AG09319 (cell line): ENCODE data around the gene ISM2.
"Not testable (repeated sequence)": the region's sequence is repeated elsewhere in the genome, so short reads cannot be mapped to it uniquely, and the experiment has no call there.

Experiments used
- DNase-seq: peaks from one replicate; pipeline ENCODE4 v3.0.0-alpha.2; 2010; ENCODE audit warnings: low read depth; ENCODE audit errors: extremely low read depth
- TF ChIP-seq, protein P1 (sequence below): IDR thresholded peaks from 2 replicates; pipeline ENCODE4 v1.5.1; 2011; ENCODE audit warnings: low read depth, mild to moderate bottlenecking, inconsistent platforms, low read length, moderate library complexity

ISM2 gene

DNA sequence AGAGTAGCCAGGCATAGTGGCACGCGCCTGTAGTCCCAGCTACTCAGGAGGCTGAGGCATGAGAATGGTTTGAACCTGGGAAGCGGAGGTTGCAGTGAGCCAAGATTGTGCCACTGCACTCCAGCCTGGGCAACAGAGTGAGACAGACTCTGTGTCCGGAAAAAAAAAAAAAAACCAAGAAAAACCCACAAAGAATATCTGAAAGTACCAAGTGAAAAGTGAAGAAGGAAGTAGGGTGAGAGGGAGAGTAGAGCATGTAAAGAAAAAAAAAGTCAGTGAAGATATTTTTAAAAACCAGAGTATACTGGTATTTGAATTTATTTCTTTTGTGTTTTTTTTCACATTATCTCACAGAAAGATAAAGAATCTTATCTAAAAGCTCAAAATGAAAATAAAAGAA, 43.3 kb upstream of the ISM2 start:
- TF ChIP-seq, protein P1, sequence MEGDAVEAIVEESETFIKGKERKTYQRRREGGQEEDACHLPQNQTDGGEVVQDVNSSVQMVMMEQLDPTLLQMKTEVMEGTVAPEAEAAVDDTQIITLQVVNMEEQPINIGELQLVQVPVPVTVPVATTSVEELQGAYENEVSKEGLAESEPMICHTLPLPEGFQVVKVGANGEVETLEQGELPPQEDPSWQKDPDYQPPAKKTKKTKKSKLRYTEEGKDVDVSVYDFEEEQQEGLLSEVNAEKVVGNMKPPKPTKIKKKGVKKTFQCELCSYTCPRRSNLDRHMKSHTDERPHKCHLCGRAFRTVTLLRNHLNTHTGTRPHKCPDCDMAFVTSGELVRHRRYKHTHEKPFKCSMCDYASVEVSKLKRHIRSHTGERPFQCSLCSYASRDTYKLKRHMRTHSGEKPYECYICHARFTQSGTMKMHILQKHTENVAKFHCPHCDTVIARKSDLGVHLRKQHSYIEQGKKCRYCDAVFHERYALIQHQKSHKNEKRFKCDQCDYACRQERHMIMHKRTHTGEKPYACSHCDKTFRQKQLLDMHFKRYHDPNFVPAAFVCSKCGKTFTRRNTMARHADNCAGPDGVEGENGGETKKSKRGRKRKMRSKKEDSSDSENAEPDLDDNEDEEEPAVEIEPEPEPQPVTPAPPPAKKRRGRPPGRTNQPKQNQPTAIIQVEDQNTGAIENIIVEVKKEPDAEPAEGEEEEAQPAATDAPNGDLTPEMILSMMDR: no peak
- DNase-seq: no peak

DNA sequence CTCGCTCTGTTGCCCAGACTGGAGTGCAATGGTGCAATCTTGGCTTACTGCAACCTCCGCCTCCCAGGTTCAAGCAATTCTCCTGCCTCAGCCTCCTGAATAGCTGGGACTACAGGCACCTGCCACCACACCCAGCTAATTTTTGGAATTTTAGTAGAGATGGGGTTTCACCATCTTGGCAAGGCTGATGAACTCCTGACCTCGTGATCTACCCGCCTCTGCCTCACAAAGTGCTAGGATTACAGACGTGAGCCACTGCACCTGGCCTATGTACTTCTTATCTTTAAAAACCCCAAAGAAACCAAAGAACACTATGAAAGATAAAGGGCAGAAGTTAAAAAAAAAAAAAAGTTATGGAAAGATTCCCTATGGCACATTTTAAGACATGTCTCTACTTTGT, 38.3 kb upstream of the ISM2 start:
- not testable (repeated sequence) for DNase-seq

DNA sequence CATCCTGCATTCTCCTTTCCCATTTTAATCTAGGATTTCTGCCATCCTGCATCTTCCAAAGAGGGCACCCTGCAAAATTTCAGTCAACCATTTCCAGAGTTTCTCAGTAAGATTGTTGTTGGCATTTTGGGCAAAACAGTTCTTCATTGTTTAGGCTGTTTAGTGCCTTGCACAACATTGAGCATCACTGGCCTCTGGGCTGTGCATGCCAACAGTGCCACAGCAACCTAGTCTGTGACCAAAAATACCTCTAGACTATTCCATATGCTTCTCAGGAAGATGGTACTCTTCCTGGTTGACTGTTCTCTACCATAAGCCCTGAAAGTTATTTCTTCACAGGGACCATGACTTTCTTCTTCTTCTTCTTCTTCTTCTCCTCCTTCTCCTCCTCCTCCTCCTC, 32.5 kb upstream of the ISM2 start:
- TF ChIP-seq, protein P1: no peak

DNA sequence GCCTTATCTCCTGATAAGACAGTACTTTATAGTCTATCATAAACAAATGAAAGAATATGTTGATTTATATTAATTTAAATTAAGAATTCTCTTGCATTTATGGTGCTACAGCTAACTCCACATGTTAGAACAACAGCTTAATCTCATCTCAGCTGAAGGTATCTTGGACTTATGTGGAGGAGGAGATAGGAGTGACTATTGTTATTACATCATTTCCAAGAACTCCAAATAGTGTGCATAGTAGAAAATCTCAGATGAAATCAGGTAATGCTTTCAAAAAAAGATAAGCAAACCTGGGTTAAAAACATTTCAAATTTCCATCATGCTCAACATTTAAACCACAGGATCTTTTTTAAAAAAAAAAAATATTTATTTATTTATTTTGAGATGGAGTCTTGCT, 31.3 kb upstream of the ISM2 start:
- no peak for DNase-seq

More for the DNA sequence above, 32.5 kb upstream of the ISM2 start:
- no peak for DNase-seq

DNA sequence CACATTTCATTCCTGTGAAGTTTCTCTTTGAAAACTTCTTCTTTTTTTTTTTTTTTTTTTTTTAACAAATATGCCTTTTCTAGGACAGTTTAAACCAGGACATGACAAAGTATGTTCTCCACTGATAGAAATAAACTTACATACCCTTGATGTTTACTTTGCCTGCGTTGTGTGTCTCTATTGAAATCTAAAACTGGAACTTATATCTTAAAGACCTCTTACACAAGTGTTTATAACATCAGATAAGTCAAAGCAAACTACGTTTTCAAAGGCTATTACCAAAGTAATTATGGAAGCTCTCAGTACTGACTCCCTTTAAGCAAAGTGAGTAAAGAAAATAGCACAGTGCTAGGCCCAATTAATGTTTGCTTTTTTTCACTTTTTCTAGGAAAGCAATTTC, 30.6 kb upstream of the ISM2 start:
- DNase-seq: no peak
- TF ChIP-seq, protein P1: no peak

More for the DNA sequence above, 31.3 kb upstream of the ISM2 start:
- TF ChIP-seq, protein P1: no peak

DNA sequence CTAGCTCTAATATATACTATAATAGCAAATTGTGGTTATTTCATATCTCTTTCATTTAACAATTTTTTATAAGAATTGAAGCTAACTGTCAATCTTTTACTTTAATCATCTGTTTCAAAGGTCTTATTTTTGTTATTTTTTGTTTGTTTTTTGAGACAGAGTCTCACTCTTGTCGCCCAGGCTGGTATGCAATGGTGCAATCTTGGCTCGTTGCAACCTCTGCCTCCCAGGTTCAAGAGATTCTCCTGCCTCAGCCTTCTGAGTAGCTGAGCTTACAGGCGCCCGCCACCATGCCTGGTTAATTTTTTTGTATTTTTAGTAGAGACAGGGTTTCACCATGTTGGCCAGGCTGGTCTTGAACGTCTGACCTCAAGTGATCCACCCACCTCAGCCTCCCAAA, 30.1 kb upstream of the ISM2 start:
- DNase-seq: not testable (repeated sequence)

DNA sequence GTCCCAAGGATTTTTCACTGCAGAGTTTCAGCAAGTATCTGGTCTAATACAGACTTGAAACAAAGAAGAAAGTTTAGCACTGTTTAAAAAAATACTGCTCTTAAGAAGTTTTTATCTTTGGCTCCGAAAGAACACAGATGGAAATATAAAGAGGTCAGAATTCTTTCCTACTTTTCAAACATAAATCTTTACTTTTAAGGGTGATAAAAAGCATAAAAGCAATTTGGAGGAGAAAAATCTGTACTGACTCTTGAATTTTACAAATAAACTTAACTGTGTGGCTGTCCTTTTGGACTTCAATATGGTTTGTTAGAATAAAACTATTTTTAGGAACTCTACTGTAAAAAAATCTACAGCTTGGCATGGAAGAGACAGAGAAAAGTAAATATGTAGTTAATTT, 27.6 kb upstream of the ISM2 start:
- TF ChIP-seq, protein P1: no peak
- no peak for DNase-seq

DNA sequence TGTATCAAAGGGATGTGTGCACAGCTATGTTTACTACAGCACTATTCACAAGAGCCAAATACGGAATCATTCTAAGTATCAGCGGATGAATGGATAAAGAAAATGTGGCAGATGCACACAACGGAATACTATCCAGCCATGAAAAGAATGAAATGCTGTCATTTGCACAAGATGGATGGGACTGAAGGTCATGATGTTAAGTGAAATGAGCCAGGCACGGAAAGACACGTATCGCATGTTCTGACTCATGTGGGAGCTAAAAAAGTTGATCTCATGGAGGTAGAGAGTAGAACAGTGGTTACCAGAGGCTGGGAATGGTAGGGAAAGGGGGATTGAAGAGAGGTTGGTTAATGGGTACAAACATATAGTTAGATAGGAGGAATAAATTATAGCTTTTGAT, 25.9 kb upstream of the ISM2 start:
- TF ChIP-seq, protein P1: no peak
- no peak for DNase-seq

DNA sequence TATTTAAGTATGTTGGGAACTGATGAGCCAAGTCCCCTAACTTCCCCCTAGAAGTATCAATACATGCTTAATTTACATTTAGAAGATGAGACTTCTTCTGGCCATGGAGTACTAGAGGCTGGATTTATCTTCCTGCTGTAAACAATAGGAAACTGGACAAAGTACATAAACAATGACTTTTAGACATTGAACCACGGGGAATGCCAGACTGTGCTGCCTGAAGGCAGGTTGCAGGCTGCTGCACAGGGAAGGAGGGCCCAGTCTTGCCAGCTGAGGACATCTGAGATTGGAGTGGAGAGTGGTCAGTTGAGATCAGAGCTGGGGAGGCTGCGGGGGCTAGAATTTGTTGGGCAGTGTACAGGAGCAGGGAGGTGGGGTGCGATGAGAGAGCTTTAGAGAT, 24.5 kb upstream of the ISM2 start:
- TF ChIP-seq, protein P1: no peak
- no peak for DNase-seq
